Liver (tissue), 9 donors: Measurements from ENCODE around the gene ZNF771. TPM values are rescaled to one million over a fixed set of nuclear protein-coding genes. Genes with fewer than 3 reads are reported as not detected.
A peak's percentile ranks its signal among the peaks of the same experiment; 100 is the strongest.

Experiments used
- DNase-seq: peaks from one replicate; pipeline ENCODE4 v3.0.0-alpha.2; 2017; ENCODE audit warnings: low spot score
- H3K27ac ChIP-seq, 2 donors: one replicate each; pipeline ENCODE4 v1.7.0; 2013; ENCODE audit warnings: inconsistent platforms in 2 of 2, low read length in 2 of 2, control low read depth in 1 of 2, low read depth in 1 of 2, mild to moderate bottlenecking in 1 of 2
- H3K27me3 ChIP-seq, 4 donors: one replicate each; pipeline versions ENCODE4 v1.6.1 to v1.7.0; 2013; ENCODE audit warnings: low read length in 3 of 4, inconsistent platforms in 1 of 4, mild to moderate bottlenecking in 1 of 4, moderate library complexity in 1 of 4; ENCODE audit not compliant: control insufficient read depth in 4 of 4, insufficient read depth in 4 of 4
- H3K36me3 ChIP-seq, 4 donors: one replicate each; pipeline versions ENCODE4 v1.6.1 to v1.7.0; 2013; ENCODE audit warnings: low read length in 3 of 4, mild to moderate bottlenecking in 3 of 4, low read depth in 1 of 4, moderate library complexity in 1 of 4; ENCODE audit not compliant: control insufficient read depth in 4 of 4, insufficient read depth in 3 of 4
- H3K4me1 ChIP-seq, 4 donors: one replicate each; pipeline versions ENCODE4 v1.6.1 to v1.7.0; 2013; ENCODE audit warnings: low read length in 3 of 4, mild to moderate bottlenecking in 3 of 4, moderate library complexity in 1 of 4; ENCODE audit not compliant: control insufficient read depth in 4 of 4, insufficient read depth in 4 of 4
- H3K4me3 ChIP-seq, 3 donors: one replicate each; pipeline versions ENCODE4 v1.6.1 to v1.7.0; 2013; ENCODE audit warnings: low read length in 3 of 3, control low read depth in 1 of 3, low read depth in 1 of 3, mild to moderate bottlenecking in 1 of 3
- H3K9ac ChIP-seq, 2 donors: one replicate each; pipeline ENCODE4 v1.7.0; 2013; ENCODE audit warnings: low read length in 2 of 2, mild to moderate bottlenecking in 2 of 2, moderate library complexity in 2 of 2, control low read depth in 1 of 2, low read depth in 1 of 2
- H3K9me3 ChIP-seq, 4 donors: one replicate each; pipeline versions ENCODE4 v1.6.1 to v1.7.0; 2013; ENCODE audit warnings: low read length in 3 of 4; ENCODE audit not compliant: control insufficient read depth in 4 of 4
- EGR1 ChIP-seq, 2 donors: IDR thresholded peaks; 2 replicates each; pipeline ENCODE4 v1.6.1; 2016 to 2018; ENCODE audit warnings: antibody characterized with exemption in 2 of 2, low read depth in 2 of 2
- FOXA1 ChIP-seq: IDR thresholded peaks from 2 replicates; pipeline ENCODE4 v1.6.1; 2016; ENCODE audit warnings: antibody characterized with exemption
- FOXA2 ChIP-seq: IDR thresholded peaks from 2 replicates; pipeline ENCODE4 v1.6.1; 2016; ENCODE audit warnings: antibody characterized with exemption
- GABPA ChIP-seq, 2 donors: IDR thresholded peaks in 1 of 2; conservative IDR thresholded peaks in 1 of 2; 2 replicates each; pipeline ENCODE4 v1.6.1; 2016; ENCODE audit warnings: antibody characterized with exemption in 2 of 2, mild to moderate bottlenecking in 1 of 2, moderate library complexity in 1 of 2
- HNF4A ChIP-seq, 2 donors: conservative IDR thresholded peaks; 2 replicates each; pipeline ENCODE4 v1.6.1; 2016; ENCODE audit warnings: antibody characterized with exemption in 2 of 2, mild to moderate bottlenecking in 2 of 2
- HNF4G ChIP-seq: IDR thresholded peaks from 2 replicates; pipeline ENCODE4 v1.6.1; 2016; ENCODE audit warnings: antibody characterized with exemption
- JUND ChIP-seq, 2 donors: IDR thresholded peaks; 2 replicates each; pipeline ENCODE4 v1.6.1; 2016; ENCODE audit warnings: antibody characterized with exemption in 2 of 2
- NR2F2 ChIP-seq: IDR thresholded peaks from 2 replicates; pipeline ENCODE4 v1.6.1; 2016; ENCODE audit warnings: antibody characterized with exemption
- RAD21 ChIP-seq, 2 donors: IDR thresholded peaks; 2 replicates each; pipeline ENCODE4 v1.6.1; 2016; ENCODE audit warnings: antibody characterized with exemption in 2 of 2, mild to moderate bottlenecking in 2 of 2
- RXRA ChIP-seq, 2 donors: IDR thresholded peaks; 2 replicates each; pipeline ENCODE4 v1.6.1; 2017 to 2018; ENCODE audit warnings: antibody characterized with exemption in 2 of 2, mild to moderate bottlenecking in 1 of 2
- SP1 ChIP-seq: IDR thresholded peaks from 2 replicates; pipeline ENCODE4 v1.6.1; 2018; ENCODE audit warnings: antibody characterized with exemption, mild to moderate bottlenecking
- TAF1 ChIP-seq: conservative IDR thresholded peaks from 2 replicates; pipeline ENCODE4 v1.6.1; 2016; ENCODE audit warnings: antibody characterized with exemption, mild to moderate bottlenecking
- YY1 ChIP-seq: IDR thresholded peaks from 2 replicates; pipeline ENCODE4 v1.6.1; 2016; ENCODE audit warnings: antibody characterized with exemption, mild to moderate bottlenecking
- WGBS: extraction: QIAGEN DNeasy Blood & Tissue Kit; methylation state at CpG from one replicate; pipeline ENCODE4 v1.1.7; 2013; 5-methylcytosine and 5-hydroxymethylcytosine counted together
- polyA plus RNA-seq, 2 donors: library from polyadenylated mRNA; stranded (reverse) in 1 of 2; unstranded in 1 of 2; fragments of 200-250 nt in 1 of 2; fragments of >200 nt in 1 of 2; fragmentation: Nextera tagmentation in 1 of 2; extraction: Ambion mirVana in 1 of 2; gene quantifications; one replicate each; pipeline versions ENCODE4 v1.2.1 to v1.2.3, GENCODE V29; 2013 to 2015
- total RNA-seq, 2 donors: library from RNA; depleted of rRNA; stranded (reverse); fragments of >200 nt; gene quantifications; one replicate each; pipeline ENCODE4 v1.2.3, GENCODE V29; 2014
- TF ChIP-seq, protein P1 (sequence below): IDR thresholded peaks from 2 replicates; pipeline ENCODE4 v1.6.1; 2016; ENCODE audit warnings: antibody characterized with exemption
- TF ChIP-seq, protein P2 (sequence below): IDR thresholded peaks from 2 replicates; pipeline ENCODE4 v1.6.1; 2016; ENCODE audit warnings: antibody characterized with exemption
- TF ChIP-seq, protein P3 (sequence below): IDR thresholded peaks from 2 replicates; pipeline ENCODE4 v1.6.1; 2016; ENCODE audit warnings: antibody characterized with exemption, mild to moderate bottlenecking
- TF ChIP-seq, protein P4 (sequence below): fragments of 150-350 bp; IDR thresholded peaks from 2 replicates; pipeline ENCODE4 v1.5.1; 2017; ENCODE audit warnings: improper control_type of control experiment, low read depth, low read length; ENCODE audit not compliant: missing input control
- TF ChIP-seq, protein P5 (sequence below): IDR thresholded peaks from 2 replicates; pipeline ENCODE4 v1.6.1; 2016; ENCODE audit warnings: antibody characterized with exemption
- donor health status: healthy.
- donor health status: healthy.
- donor health status: healthy.
- donor health status: healthy.
- donor health status: healthy.

The ZNF771 gene
- total and polyA plus RNA-seq, 4 donors: 2.6 to 8.0 (median 5.2) TPM

DNA sequence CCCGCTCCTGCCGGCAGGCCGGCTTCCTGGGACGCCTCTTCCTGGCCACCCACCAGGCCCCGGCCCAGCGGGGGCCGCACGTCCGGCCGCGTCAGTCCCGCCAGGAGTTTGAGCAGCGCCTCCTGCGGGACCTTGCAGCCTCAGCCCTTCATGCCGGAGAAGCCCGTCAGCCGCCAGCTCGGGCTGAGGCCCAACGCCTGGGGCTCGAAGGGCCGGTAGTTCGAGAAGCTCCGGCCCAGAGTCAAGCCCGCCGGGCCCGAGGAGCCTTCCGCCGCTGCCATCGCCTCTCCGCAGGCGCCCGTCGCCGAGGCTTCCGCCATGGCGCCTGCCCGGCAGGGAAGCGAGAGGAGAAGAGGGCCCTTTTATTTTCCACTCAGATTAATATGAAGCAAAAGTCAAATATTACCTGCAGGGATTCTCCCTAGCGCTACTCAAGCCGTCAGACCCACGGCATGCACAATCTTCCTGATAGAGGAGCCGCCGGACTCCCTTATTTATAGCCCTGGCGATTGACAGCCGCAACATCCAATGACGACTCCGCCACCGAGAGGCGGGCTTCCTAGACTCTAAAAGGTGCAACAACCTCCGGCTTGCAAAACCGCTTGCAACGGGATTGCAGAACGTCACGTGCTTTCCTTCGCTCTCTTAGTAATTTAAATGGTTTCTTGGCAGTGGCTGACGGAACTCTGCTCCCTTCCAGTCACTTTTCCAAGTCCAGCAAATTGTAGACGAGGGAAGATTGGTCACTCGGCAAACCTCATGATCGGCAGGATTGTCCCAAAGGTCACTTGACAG is 38.2 kb downstream of the ZNF771 start, which contains the start of gene SEPHS2:
Gene SEPHS2 (minus strand): TSS at position 467 of the 795 bp plus-strand sequence. CDS start 147 bp downstream, at position 320.
- Histone ChIP-seq H3K4me1 (peaks cover 4 to 30% (median 18%) of the 10 kb centered on the region in 4 donors), H3K36me3 (peaks cover 0 to 2% (median 0%) of the 10 kb centered on the region in 4 donors), H3K27ac (peak within 1 kb of the TSS; percentile 96 to 99), H3K4me3 (peak within 1 kb of the TSS; percentile 85 to 99 (median 86)), H3K9ac (peak within 1 kb of the TSS; percentile 92 to 98), H3K9me3 (no peaks in the 10 kb centered on the region), H3K27me3 (no peaks in the 10 kb centered on the region)
- WGBS: under 1% methylated on average over 59 of the region's 59 CpGs
- DNase-seq: peak; percentile 98
- TF ChIP-seq, protein P1, sequence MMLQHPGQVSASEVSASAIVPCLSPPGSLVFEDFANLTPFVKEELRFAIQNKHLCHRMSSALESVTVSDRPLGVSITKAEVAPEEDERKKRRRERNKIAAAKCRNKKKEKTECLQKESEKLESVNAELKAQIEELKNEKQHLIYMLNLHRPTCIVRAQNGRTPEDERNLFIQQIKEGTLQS: peak; percentile 91
- TF ChIP-seq JUND (IDR thresholded peaks at IDR 0.05) (peak; percentile 72 to 85), TAF1 (peak; percentile 98), RXRA (IDR thresholded peaks at IDR 0.05) (peak; percentile 94 to 95), HNF4G (peak; percentile 79), EGR1 (IDR thresholded peaks at IDR 0.05; ENCODE audit: low read depth in 2 of 2) (peak; percentile 52 to 80), YY1 (peak; percentile 96), HNF4A (conservative IDR thresholded peaks at IDR 0.05) (peak; percentile 88 to 96), SP1 (peak; percentile 98), GABPA (IDR thresholded peaks at IDR 0.05 in 1 of 2, conservative IDR thresholded peaks at IDR 0.05 in 1 of 2) (peak; percentile 56 to 83), FOXA2 (peak; percentile 60), NR2F2 (peak; percentile 61), RAD21 (IDR thresholded peaks at IDR 0.05) (peak; percentile 46 to 58), FOXA1 (peak; percentile 79)
- TF ChIP-seq, protein P2, sequence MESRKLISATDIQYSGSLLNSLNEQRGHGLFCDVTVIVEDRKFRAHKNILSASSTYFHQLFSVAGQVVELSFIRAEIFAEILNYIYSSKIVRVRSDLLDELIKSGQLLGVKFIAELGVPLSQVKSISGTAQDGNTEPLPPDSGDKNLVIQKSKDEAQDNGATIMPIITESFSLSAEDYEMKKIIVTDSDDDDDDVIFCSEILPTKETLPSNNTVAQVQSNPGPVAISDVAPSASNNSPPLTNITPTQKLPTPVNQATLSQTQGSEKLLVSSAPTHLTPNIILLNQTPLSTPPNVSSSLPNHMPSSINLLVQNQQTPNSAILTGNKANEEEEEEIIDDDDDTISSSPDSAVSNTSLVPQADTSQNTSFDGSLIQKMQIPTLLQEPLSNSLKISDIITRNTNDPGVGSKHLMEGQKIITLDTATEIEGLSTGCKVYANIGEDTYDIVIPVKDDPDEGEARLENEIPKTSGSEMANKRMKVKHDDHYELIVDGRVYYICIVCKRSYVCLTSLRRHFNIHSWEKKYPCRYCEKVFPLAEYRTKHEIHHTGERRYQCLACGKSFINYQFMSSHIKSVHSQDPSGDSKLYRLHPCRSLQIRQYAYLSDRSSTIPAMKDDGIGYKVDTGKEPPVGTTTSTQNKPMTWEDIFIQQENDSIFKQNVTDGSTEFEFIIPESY: peak; percentile 97
- TF ChIP-seq, protein P3, sequence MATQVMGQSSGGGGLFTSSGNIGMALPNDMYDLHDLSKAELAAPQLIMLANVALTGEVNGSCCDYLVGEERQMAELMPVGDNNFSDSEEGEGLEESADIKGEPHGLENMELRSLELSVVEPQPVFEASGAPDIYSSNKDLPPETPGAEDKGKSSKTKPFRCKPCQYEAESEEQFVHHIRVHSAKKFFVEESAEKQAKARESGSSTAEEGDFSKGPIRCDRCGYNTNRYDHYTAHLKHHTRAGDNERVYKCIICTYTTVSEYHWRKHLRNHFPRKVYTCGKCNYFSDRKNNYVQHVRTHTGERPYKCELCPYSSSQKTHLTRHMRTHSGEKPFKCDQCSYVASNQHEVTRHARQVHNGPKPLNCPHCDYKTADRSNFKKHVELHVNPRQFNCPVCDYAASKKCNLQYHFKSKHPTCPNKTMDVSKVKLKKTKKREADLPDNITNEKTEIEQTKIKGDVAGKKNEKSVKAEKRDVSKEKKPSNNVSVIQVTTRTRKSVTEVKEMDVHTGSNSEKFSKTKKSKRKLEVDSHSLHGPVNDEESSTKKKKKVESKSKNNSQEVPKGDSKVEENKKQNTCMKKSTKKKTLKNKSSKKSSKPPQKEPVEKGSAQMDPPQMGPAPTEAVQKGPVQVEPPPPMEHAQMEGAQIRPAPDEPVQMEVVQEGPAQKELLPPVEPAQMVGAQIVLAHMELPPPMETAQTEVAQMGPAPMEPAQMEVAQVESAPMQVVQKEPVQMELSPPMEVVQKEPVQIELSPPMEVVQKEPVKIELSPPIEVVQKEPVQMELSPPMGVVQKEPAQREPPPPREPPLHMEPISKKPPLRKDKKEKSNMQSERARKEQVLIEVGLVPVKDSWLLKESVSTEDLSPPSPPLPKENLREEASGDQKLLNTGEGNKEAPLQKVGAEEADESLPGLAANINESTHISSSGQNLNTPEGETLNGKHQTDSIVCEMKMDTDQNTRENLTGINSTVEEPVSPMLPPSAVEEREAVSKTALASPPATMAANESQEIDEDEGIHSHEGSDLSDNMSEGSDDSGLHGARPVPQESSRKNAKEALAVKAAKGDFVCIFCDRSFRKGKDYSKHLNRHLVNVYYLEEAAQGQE: peak; percentile 91
- TF ChIP-seq, protein P4, sequence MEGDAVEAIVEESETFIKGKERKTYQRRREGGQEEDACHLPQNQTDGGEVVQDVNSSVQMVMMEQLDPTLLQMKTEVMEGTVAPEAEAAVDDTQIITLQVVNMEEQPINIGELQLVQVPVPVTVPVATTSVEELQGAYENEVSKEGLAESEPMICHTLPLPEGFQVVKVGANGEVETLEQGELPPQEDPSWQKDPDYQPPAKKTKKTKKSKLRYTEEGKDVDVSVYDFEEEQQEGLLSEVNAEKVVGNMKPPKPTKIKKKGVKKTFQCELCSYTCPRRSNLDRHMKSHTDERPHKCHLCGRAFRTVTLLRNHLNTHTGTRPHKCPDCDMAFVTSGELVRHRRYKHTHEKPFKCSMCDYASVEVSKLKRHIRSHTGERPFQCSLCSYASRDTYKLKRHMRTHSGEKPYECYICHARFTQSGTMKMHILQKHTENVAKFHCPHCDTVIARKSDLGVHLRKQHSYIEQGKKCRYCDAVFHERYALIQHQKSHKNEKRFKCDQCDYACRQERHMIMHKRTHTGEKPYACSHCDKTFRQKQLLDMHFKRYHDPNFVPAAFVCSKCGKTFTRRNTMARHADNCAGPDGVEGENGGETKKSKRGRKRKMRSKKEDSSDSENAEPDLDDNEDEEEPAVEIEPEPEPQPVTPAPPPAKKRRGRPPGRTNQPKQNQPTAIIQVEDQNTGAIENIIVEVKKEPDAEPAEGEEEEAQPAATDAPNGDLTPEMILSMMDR: no peak
- TF ChIP-seq, protein P5, sequence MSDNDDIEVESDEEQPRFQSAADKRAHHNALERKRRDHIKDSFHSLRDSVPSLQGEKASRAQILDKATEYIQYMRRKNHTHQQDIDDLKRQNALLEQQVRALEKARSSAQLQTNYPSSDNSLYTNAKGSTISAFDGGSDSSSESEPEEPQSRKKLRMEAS: peak; percentile 94
